ENCODE measurements around the gene NR1H4. TPM values are rescaled to one million over a fixed set of nuclear protein-coding genes. Genes with fewer than 3 reads are reported as not detected.

The NR1H4 gene
- total RNA-seq, 1 donor from 2014 or later = 0.13 TPM

GRCh38 chr12:100447381-100447780 is 26.3 kb upstream of the NR1H4 start:
- Histone ChIP-seq H3K36me3 (ENCODE audit: control insufficient read depth, insufficient read depth, low read length) (no peaks in the 10 kb centered on the region), H3K4me3 (ENCODE audit: low read depth, low read length) (no peak overlapping the region), H3K27me3 (ENCODE audit: control insufficient read depth, insufficient read depth, low read length) (no peaks in the 10 kb centered on the region)
- TF ChIP-seq CTCF (IDR thresholded peaks at IDR 0.05; ENCODE audit: insufficient read depth, low read length, poor library complexity, severe bottlenecking) = no peak
- no peak for DNase-seq (ENCODE audit: low read depth)

GRCh38 chr12:100448656-100449055 is 25.0 kb upstream of the NR1H4 start:
- no peak for DNase-seq (ENCODE audit: low read depth)
- Histone ChIP-seq H3K36me3 (ENCODE audit: control insufficient read depth, insufficient read depth, low read length) (no peaks in the 10 kb centered on the region), H3K4me3 (ENCODE audit: low read depth, low read length) (no peak overlapping the region), H3K27me3 (ENCODE audit: control insufficient read depth, insufficient read depth, low read length) (no peaks in the 10 kb centered on the region)
- TF ChIP-seq CTCF (IDR thresholded peaks at IDR 0.05; ENCODE audit: insufficient read depth, low read length, poor library complexity, severe bottlenecking) = no peak

- TF ChIP-seq CTCF (IDR thresholded peaks at IDR 0.05; ENCODE audit: insufficient read depth, low read length, poor library complexity, severe bottlenecking) = no peak
- no peaks in the 10 kb centered on the region for H3K36me3 ChIP-seq (ENCODE audit: control insufficient read depth, insufficient read depth, low read length)
- H3K4me3 ChIP-seq (ENCODE audit: low read depth, low read length) = no peak overlapping the region
- no peak for DNase-seq (ENCODE audit: low read depth)
- no peaks in the 10 kb centered on the region for H3K27me3 ChIP-seq (ENCODE audit: control insufficient read depth, insufficient read depth, low read length)
Observed at GRCh38 chr12:100450735-100451134, 22.9 kb upstream of the NR1H4 start.

- DNase-seq (ENCODE audit: low read depth) = no peak
- Histone ChIP-seq H3K27me3 (ENCODE audit: control insufficient read depth, insufficient read depth, low read length) (no peaks in the 10 kb centered on the region), H3K4me3 (ENCODE audit: low read depth, low read length) (no peak overlapping the region), H3K36me3 (ENCODE audit: control insufficient read depth, insufficient read depth, low read length) (no peaks in the 10 kb centered on the region)
- TF ChIP-seq CTCF (IDR thresholded peaks at IDR 0.05; ENCODE audit: insufficient read depth, low read length, poor library complexity, severe bottlenecking) = no peak
Observed at GRCh38 chr12:100453951-100454350, 19.7 kb upstream of the NR1H4 start.

GRCh38 chr12:100455896-100456295 is 17.8 kb upstream of the NR1H4 start:
- Histone ChIP-seq H3K4me3 (ENCODE audit: low read depth, low read length) (no peak overlapping the region), H3K36me3 (ENCODE audit: control insufficient read depth, insufficient read depth, low read length) (no peaks in the 10 kb centered on the region), H3K27me3 (ENCODE audit: control insufficient read depth, insufficient read depth, low read length) (no peaks in the 10 kb centered on the region)
- TF ChIP-seq CTCF (IDR thresholded peaks at IDR 0.05; ENCODE audit: insufficient read depth, low read length, poor library complexity, severe bottlenecking) = no peak
- no peak for DNase-seq (ENCODE audit: low read depth)

- Histone ChIP-seq H3K27me3 (ENCODE audit: control insufficient read depth, insufficient read depth, low read length) (no peaks in the 10 kb centered on the region), H3K36me3 (ENCODE audit: control insufficient read depth, insufficient read depth, low read length) (no peaks in the 10 kb centered on the region), H3K4me3 (ENCODE audit: low read depth, low read length) (no peak overlapping the region)
- no peak for TF ChIP-seq CTCF (IDR thresholded peaks at IDR 0.05; ENCODE audit: insufficient read depth, low read length, poor library complexity, severe bottlenecking)
- no peak for DNase-seq (ENCODE audit: low read depth)
Observed at GRCh38 chr12:100458191-100458590, 15.5 kb upstream of the NR1H4 start.
